Head of caudate nucleus (tissue), 42 donors: ENCODE results near the gene PDE4D.
"Not testable (repeated sequence)": the region's sequence is repeated elsewhere in the genome, so short reads cannot be mapped to it uniquely, and the experiment has no call there.

Source experiments
- DNase-seq, 42 donors: peaks; one replicate each; pipeline versions ENCODE4 v3.0.0 to v3.0.0-alpha.2; 2020 to 2021; ENCODE audit warnings: mixed read lengths in 7 of 42
- intact Hi-C: fragments of 100-400 bp; cut with DNase I; formaldehyde crosslinking; loops from one replicate; pipeline ENCODE4 v1.15.0; 2022

The PDE4D gene

DNA sequence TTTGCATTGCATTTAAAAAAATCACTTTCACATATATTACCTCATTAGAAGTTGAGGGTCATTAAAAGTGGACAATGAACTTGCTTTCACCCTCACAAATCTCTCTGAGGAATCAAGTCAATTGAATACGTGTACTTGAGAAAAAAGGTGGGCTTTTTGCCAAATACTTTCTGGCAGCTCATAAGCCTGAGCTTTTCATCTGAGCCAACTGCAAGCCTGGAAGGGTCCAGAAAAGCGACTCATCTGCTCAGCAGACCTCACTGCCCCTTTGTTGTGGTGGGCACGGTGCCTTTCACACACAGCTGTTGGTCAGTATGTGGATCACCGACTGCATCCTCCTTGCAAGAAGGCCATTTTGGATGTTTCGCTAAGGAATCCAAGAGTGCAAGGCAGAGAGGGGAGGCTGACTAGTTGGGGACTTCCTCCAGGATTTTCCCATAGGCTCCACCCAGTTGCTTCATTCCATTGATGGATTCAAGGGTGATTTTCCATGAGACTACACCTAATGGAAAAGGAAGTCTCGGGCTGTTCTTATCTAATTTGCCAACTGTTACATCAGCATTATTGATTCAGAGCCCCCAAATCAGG is 564.7 kb downstream of the PDE4D start:
- DNase-seq, result peak in 29 of 42 donors; percentile 3 to 68 (median 26)
- intact Hi-C loops, result no loop called here

DNA sequence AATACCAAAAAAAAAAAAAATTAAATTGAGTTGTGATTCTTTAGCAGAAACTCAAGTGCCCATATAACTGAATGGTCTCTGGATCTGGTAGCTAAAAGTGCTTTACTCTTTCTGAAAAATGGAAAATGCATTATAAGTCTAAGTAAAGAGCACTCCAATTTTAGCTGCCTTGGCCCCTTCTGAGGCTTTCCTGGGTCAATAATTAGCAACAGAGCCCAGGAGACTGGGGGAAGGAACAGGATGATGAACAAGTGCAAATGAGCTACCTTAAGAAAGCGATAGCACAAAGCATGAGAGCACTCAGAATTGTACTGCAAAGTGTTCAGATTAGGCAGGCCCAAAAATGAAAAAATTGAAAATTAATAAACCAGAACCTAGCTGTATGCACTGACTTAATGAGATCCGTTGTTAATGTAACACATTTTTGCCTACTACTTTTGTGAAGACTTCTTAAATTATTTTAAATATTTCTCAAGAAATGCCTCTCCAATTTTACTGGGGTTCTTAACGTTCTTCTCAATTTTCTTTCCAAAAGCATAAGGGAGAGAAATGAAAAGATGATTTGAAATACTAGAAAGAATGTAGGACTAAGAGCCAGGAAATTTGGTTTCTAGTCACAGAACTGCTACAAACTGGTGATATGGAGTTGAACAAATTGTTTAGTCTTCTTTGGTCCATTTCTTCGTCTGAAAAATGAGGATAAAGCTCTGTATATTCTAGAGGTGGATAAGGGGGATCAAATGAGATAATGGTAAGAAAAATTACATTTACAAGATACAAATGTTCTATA is 566.1 kb downstream of the PDE4D start:
- DNase-seq, result no peak
- intact Hi-C loops, result no loop called here

DNA sequence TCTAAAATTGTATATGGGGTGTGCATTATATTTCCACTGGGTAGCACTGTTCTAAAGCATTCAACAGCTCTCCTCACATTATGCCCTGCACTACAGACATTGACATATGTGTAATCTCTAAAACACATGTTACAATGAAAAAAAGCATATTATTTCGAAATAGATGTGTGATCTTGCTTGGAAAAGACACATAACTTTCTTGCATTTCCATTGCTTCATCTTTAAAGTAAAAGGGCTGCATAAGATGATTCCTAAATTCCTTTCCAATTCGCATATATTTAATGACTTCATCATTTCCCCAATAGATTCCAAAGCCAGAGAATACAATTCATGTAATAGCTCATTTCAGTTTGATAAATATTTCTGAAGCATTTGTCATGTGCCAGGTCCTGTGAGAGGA is 566.9 kb downstream of the PDE4D start:
- intact Hi-C loops, result no loop called here
- DNase-seq, result no peak

DNA sequence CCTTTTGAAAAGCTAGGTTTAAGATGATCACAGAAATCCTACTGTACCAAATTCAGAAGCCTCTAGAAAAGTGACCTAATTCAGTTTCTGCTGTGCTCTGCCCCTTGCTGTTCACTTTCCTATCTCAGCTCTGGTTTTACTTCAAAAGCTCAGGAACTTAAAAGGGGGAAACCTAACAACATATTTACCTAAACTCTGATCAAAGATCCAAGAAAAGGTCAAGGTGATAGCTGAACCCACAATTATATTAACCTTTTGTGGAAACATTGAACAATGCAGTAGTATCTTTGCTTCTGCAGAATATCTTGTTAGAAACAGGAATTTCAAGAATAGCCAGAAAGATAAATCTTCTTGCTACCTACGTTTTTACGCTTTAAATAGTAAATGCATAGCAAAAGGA is 568.5 kb downstream of the PDE4D start:
- DNase-seq, result no peak
- intact Hi-C loops, result no loop called here

DNA sequence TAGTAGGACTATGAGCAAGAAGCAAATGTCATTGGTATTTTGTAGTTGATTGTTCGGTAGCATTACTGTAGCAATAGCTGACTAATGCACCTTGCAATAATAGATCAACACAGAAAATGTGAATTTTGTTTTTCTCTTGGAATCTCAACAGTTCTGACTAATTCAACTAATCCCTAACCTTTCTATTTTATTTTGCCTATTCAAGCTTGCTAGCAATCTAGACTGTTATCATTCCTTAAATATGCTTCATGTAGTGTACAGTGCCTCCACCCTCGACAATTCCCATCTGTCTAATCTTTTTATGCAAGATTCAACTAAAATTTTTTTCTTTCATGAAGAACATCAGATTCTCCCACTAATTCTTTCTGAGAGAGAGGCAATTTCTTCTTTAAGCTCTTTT is 570.6 kb downstream of the PDE4D start:
- intact Hi-C loops, result no loop called here
- DNase-seq, result no peak

DNA sequence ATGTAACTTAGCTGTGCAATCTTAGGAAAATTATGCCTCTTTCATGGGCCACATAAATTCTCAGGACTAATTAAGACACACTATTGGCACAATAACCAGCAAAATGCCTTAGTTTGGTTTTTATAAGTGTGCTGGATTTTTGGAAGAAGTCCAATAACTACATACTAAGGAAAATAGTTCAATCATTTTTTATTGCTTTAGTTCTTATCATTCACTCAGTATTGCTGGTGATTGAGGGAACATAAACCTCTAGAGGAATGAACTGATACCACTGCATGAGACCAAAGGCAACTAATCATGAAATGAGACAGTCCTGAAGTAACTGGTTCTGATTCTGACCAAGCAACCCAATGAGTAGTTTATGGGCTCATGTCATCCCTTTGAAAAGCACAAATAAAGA is 571.5 kb downstream of the PDE4D start:
- no peak for DNase-seq
- intact Hi-C loops, result no loop called here

DNA sequence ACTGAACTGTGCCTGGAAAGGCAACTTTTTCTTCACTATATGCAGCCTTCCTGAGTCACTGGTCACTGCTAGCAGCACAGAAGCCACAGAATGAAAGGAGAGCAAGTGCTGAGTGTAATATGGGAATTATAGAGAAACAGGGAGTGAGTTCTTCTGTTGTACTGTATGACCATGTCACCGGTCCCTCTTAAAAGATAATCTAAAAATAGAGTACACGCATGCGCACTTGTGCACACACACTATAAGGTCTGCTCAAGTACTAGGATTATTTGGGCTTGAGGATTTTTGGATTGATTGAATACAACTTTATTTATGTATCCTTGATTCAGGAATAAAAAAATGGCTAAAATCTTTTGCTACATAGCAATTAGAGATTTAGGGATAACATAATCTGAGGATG is 571.9 kb downstream of the PDE4D start:
- intact Hi-C loops, result no loop called here
- DNase-seq, result no peak

DNA sequence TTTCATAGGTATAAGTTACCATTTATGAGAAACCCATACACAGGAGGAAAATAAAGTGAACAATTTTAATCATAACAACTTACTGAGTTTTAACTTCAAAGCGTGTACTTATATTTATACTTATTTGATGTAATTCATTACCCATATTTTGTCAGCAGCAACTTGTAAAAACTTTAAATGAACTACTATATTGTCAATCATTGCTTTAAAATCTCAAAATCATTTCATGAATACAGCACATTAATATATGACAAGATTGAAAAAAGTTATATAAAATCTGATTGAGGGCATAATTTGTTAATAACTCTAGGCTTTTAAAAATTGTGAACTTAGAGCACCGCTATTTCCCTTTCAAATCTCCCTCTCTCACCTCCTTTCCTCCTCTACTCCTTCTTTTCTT is 573.1 kb downstream of the PDE4D start:
- intact Hi-C loops, result no loop called here

DNA sequence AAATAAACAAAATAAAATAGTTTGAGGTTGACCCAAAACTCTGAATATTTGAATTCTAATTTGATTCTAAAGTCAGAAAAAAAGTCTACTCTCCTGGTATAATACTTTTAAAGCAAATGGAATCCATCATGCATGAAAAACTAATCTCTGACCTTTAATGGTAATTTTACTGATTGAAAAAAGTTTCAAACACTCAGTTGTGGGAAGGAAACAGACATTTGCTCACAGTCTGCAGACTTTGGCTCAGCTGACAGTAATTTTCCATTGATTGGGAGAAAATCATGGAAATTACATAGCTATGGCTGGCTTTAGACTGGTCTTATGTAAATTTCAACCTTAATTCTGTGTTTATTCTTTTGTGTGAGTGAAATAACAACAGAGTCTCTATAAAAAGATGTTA is 574.3 kb downstream of the PDE4D start:
- DNase-seq, result no peak
- intact Hi-C loops, result no loop called here

More for the DNA sequence above, 573.1 kb downstream of the PDE4D start:
- DNase-seq, result no peak

DNA sequence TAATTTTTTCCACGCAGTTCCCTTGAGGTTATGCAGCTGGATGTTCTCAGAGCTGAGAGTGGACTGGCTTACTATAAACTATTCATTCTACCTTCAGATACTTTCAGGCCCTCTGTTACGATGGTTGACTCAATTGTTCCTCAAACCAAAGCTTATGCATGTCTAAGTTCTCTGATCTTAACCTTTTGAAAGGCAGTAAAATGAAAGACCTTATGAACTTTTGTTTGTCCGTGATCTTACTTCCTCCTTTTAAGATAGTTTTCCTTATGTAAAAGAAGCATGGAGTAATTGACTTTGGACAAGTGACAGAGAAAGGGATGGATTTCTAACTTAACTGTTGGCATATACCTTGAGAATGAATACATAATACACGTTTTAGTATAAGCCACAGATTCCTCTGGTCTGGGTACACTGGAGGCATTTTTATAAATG is 575.7 kb downstream of the PDE4D start:
- DNase-seq, result no peak
- intact Hi-C loops, result no loop called here

DNA sequence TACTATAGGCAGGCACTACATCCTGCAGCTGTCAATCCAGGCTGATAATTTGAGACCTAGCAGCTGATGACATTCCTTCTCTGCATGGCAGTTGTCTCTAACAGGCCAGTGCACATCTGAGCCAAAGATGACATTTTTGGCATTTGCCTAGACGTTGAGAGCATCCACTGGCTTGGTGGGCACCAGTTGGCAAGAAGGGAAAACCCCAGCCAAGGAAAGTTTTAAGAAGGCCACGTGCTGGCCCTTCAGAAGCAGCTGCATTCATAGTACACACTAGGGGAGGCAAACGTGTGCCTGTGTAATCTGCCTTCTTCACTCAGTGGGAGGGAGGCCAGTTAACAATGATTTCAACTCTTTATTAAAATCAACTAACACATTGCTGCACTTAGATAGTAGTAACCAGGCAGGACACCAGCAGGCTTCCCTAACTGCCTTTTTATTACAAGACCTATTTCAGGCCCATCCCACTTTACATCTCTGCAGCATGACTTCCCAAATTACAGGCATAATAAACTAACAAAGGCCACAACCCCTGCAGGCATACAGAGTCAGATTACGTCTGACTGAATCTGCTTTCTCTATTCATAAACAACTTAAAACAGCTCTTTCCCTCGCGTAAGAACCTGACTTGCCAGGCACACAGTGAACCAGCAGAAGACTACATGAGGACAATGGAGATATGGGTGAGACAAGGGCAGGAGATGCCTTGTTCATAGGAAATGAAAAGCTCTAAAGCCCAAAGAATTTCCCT is 576.3 kb downstream of the PDE4D start:
- intact Hi-C loops, result no loop called here

DNA sequence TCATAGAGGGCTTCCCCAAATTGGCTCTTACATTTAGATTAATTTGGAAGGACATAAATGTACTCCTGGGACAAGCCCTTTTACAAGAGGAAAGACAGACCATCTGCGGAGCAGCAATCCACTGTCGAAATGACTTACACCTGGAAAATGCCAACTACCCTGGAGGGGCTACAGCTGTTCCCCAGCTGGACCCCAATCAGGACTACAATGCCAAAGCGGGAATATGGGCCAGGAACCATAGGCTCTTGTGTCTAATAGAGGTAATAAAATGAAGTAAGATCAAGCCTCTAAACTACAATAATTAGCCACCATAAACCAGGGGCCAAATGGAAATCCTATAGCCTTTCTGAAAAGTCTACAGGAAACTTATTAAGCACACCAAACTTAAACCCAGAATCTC is 581.3 kb downstream of the PDE4D start:
- no peak for DNase-seq
- intact Hi-C loops, result no loop called here

More for the DNA sequence above, 576.3 kb downstream of the PDE4D start:
- DNase-seq, result no peak

DNA sequence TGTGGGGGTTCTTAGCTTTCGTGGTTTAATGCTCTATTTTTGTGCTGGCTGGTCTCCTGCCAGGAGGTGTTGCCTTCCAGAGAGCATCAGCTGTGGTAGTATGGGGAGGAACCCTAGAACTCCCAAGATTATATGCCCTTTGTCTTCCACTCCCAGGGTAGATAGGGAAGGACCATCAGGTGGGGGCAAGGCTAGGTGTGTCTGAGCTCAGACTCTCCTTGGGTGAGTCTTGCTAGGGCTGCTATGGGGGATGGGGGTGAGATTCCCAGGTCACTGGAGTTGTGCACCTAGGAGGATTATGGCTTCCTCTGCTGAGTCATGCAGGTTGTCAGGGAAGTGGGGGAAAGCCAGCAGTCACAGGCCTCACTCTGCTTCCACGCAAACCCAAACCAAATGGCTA is 584.8 kb downstream of the PDE4D start:
- intact Hi-C loops, DNase-seq: not testable (repeated sequence)

DNA sequence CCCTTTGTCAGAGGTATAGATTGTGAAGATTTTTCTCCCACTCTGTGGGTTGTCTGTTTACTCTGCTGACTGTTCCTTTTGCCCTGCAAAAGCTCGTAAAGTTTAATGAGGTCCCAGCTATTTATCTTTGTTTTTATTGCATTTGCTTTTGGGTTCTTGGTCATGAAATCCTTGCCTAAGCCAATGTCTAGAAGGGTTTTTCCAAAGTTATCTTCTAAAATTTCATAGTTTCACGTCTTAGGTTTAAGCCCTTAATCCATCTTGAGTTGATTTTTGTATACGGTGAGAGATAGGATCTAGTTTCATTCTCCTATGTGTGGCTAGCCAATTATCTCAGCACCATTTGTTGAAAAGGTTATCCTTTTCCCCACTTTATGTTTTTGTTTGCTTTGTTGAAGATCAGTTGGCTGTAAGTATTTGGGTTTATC is 590.2 kb downstream of the PDE4D start:
- intact Hi-C loops, DNase-seq: not testable (repeated sequence)

DNA sequence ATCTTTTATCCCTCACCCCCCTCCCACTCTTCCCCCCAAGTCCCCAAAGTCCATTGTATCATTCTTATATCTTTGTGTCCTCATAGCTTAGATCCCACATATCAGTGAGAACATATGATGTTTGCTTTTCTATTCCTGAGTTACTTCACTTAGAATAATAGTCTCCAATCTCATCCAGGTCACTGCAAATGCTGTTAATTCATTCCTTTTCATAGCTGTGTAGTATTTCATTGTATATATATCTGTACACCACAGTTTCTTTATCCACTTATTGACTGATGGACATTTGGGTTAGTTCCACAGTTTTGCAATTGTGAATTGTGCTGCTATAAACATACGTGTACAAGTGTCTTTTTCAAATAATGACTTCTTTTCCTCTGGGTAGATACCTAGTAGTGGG is 591.0 kb downstream of the PDE4D start:
- intact Hi-C loops, DNase-seq: not testable (repeated sequence)

DNA sequence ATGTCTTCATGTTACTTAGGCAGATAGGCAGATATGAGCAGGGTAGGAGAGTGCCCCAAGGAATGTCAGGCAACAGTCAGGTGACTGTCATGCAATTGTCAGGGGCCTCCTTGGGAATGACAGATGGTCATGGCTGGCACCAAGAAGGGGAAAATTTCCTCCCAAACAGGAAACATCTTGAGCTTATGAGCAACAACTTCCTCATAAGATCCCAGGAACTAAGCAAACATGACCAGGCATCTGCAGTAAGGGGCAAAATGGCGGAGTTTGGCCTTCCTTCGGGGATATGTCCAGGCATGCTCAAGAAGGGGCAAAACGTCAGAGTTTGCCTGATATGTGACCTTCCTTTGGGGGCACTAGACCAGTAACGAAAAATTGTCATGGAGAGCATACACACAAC is 591.8 kb downstream of the PDE4D start:
- intact Hi-C loops, result no loop called here

DNA sequence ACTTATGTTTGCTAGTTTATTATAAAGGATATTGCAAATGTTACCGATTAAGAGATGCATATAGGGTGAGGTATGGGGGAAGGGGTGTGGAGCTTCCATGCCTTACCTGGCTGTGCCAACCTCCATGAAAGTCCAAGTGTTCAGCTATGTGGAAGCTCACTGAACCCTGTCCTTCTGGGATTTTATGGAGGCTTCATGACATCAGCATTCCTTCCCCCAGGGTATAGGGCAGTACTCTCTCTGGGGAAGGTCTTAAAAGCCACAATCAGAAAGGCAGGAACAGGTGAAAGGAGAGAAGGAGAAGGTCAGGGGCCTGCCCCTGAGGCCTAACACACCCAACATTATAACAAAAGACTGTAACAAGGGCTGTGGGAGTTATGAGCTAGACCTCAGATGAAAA is 592.6 kb downstream of the PDE4D start:
- DNase-seq, result no peak
- intact Hi-C loops, result no loop called here

More for the DNA sequence above, 591.8 kb downstream of the PDE4D start:
- no peak for DNase-seq

DNA sequence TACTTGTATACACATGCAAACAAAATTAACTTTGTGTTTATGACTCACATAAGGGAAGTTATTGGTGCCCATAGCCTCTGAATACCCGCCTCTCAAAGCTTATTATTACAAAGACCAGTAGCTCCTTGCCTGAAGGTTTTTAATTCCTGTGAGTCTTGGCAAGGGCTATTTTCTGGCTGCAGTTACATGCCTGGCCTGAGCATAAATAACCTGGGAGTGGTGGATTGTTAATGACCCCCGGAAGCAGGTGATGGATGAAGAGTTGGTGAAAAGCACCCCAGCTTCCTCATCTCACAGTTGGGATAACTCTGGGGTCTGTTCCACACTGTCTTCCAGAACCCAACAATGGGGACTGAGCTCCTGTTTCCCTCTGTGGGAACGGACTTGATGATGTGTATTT is 594.5 kb downstream of the PDE4D start:
- no peak for DNase-seq
- intact Hi-C loops, result no loop called here

DNA sequence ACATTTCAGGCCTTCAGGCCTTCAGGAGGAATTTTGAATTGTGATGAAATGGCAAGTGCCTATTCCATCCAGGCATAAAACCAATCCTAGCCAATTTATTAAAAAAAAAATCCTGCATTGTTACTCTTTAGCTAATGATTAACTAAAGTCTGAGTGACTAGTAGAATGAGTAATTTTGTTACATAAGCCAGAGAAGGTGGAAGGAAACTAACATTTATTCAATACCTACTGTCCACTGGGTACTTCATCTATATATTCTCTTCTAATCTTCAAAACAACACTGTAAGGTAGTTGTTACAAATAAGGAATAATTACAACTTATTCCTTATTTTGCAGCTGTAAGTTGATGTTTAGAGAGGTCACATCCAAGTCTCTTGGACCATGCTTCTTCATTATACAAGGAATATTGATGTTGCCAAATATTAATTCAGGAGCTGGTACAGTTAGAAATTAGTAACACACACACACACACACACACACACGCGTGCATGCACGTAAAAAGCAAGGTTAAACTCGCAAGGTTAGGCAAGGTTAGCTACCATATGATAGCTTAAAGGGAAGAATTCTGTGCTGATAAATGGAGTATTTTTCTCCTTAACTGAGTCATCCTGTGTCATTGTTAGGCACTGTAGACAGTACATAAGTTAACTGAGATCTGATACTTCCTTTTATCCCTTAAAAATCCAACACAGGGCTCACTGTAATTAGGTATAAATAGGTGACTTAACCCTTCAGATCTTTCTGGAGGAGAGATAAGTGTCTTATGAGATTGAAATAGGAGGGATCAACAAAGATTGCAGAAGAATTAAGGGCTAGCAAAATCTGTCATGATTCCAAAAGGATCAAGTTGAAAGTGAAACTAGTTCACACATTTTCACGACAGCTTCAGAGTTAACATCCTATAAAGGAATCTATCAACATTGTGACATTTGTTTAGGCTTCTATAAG is 596.9 kb downstream of the PDE4D start:
- intact Hi-C loops, result no loop called here
- DNase-seq, result no peak
